Astrocyte (in vitro differentiated cells and primary cell): ENCODE results near the gene ONECUT3. TPM values are rescaled to one million over a fixed set of nuclear protein-coding genes. Genes with fewer than 3 reads are reported as not detected.

Source experiments
- DNase-seq: peaks from one replicate; pipeline ENCODE4 v3.0.0-alpha.2; 2010; ENCODE audit warnings: low read depth
- FAIRE-seq: peaks from 2 replicates; lab custom pipeline; 2011; peaks lifted over from hg19 to GRCh38; lab: Jason Lieb, UNC
- H2AFZ ChIP-seq: 2 replicates; pipeline ENCODE4 v1.6.0; 2012; ENCODE audit warnings: low read depth, low read length, inconsistent platforms
- H3K27ac ChIP-seq: 2 replicates; pipeline ENCODE4 v1.5.1; 2011; ENCODE audit warnings: low read depth, low read length, inconsistent platforms
- H3K27me3 ChIP-seq: 2 replicates; pipeline ENCODE4 v1.6.0; 2011; ENCODE audit warnings: low read length, inconsistent platforms; ENCODE audit not compliant: insufficient read depth
- H3K36me3 ChIP-seq: 2 replicates; pipeline ENCODE4 v1.5.1; 2011; ENCODE audit warnings: low read length, inconsistent platforms; ENCODE audit not compliant: insufficient read depth
- H3K4me1 ChIP-seq: 2 replicates; pipeline ENCODE4 v1.5.1; 2011; ENCODE audit warnings: low read length, inconsistent platforms; ENCODE audit not compliant: insufficient read depth
- H3K4me2 ChIP-seq: 2 replicates; pipeline ENCODE4 v1.6.0; 2012; ENCODE audit warnings: low read length, inconsistent platforms
- H3K4me3 ChIP-seq: 2 replicates; pipeline ENCODE4 v1.5.1; 2011; ENCODE audit warnings: low read depth, mild to moderate bottlenecking, low read length, inconsistent platforms; ENCODE audit not compliant: insufficient read depth
- H3K79me2 ChIP-seq: 2 replicates; pipeline ENCODE4 v1.6.0; 2012; ENCODE audit warnings: mild to moderate bottlenecking, low read length, inconsistent platforms; ENCODE audit not compliant: insufficient read depth
- H3K9ac ChIP-seq: 2 replicates; pipeline ENCODE4 v1.6.0; 2012; ENCODE audit warnings: mild to moderate bottlenecking, low read length, inconsistent platforms
- H3K9me3 ChIP-seq: 2 replicates; pipeline ENCODE4 v1.5.1; 2012; ENCODE audit warnings: low read depth, mild to moderate bottlenecking, low read length, inconsistent platforms; ENCODE audit not compliant: insufficient read depth
- H4K20me1 ChIP-seq: 2 replicates; pipeline ENCODE4 v1.6.0; 2012; ENCODE audit warnings: low read length, inconsistent platforms; ENCODE audit not compliant: insufficient read depth
- H3K27ac Mint-ChIP-seq: one replicate; pipeline ENCODE4 v1.8.0; 2021; ENCODE audit warnings: mild to moderate bottlenecking, mixed read lengths; ENCODE audit not compliant: unreplicated experiment
- H3K27me3 Mint-ChIP-seq: one replicate; pipeline ENCODE4 v1.8.0; 2021; ENCODE audit warnings: low read depth, mixed read lengths; ENCODE audit not compliant: unreplicated experiment
- H3K36me3 Mint-ChIP-seq: one replicate; pipeline ENCODE4 v1.8.0; 2021; ENCODE audit warnings: low read depth, mixed read lengths; ENCODE audit not compliant: unreplicated experiment
- H3K4me1 Mint-ChIP-seq: one replicate; pipeline ENCODE4 v1.8.0; 2021; ENCODE audit warnings: low read depth, mixed read lengths; ENCODE audit not compliant: unreplicated experiment
- H3K4me3 Mint-ChIP-seq: one replicate; pipeline ENCODE4 v1.8.0; 2021; ENCODE audit warnings: mild to moderate bottlenecking, moderate library complexity, mixed read lengths; ENCODE audit not compliant: unreplicated experiment
- H3K9me3 Mint-ChIP-seq: one replicate; pipeline ENCODE4 v1.8.0; 2021; ENCODE audit warnings: mild to moderate bottlenecking, mixed read lengths; ENCODE audit not compliant: unreplicated experiment
- EZH2 ChIP-seq: IDR thresholded peaks from 2 replicates; pipeline ENCODE4 v1.6.1; 2012; ENCODE audit warnings: mild to moderate bottlenecking, low read length, inconsistent platforms; ENCODE audit not compliant: insufficient read depth
- total RNA-seq: library from RNA; stranded (reverse); gene quantifications from 2 replicates; pipeline ENCODE4 v1.2.1, GENCODE V29; 2021
- TF ChIP-seq, protein P1 (sequence below): IDR thresholded peaks from 2 replicates; pipeline ENCODE4 v1.5.1; 2011; ENCODE audit warnings: low read depth, mild to moderate bottlenecking, inconsistent platforms, low read length, moderate library complexity; ENCODE audit not compliant: insufficient read depth

Gene ONECUT3
- total RNA-seq, 1 donor from 2014 or later: not detected

DNA sequence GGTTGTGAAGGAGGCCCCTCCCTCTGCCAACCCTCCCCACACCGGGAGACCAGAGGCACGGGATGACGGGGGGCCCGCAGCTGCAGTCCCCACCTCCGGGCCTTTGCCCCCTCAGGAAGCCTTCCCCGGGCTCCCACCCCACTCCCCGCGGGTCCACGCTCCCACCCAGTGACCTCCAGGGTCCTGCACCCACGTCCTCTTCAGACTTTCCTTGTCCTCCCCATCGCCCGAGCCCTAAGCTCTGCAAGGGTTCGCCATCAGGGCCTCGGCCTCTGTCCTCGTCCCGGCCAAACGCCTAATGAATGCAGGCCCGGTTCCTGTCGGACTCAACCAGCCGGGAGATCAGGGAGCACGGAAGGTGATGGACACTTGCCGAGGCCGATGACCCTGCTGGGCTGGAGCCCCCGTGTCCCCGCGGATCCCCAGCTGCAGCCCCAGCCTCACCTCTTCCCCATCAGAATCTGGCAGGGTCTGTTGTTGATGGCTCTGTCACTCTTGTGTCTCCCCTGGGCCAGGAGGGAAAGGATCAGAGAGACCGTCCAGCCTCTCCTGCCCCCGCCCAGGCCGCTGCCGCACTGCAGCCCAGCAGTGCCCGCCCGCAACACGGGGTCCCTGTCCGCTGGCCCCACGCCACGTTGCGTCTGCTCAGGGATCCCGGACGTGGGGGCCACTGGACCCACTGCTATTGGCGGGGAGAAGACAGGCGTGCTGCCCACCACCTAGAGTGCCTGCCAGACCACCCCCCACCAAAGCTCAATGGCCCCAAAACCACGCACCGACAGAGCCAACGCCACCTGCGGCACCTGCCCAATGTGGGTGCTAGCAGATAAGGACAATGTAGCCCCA is 53.1 kb downstream of the ONECUT3 start:
- no peak overlapping the region for H3K27ac Mint-ChIP-seq
- Histone ChIP-seq H3K9ac (no peak overlapping the region), H3K27me3 (no peaks in the 10 kb centered on the region), H3K4me2 (no peak overlapping the region), H3K9me3 (no peaks in the 10 kb centered on the region), H3K4me1 (peaks cover 2% of the 10 kb centered on the region), H3K36me3 (no peaks in the 10 kb centered on the region), H4K20me1 (no peaks in the 10 kb centered on the region), H2AFZ (no peak overlapping the region), H3K79me2 (no peaks in the 10 kb centered on the region), H3K27ac (no peak overlapping the region), H3K4me3 (no peak overlapping the region)
- FAIRE-seq (no peak), DNase-seq (no peak)
- peaks cover 14% of the 10 kb centered on the region for H3K36me3 Mint-ChIP-seq
- peaks cover 12% of the 10 kb centered on the region for H3K27me3 Mint-ChIP-seq
- no peaks in the 10 kb centered on the region for H3K4me1 Mint-ChIP-seq
- H3K4me3 Mint-ChIP-seq: no peak overlapping the region
- H3K9me3 Mint-ChIP-seq: peaks cover 3% of the 10 kb centered on the region
- TF ChIP-seq, protein P1, sequence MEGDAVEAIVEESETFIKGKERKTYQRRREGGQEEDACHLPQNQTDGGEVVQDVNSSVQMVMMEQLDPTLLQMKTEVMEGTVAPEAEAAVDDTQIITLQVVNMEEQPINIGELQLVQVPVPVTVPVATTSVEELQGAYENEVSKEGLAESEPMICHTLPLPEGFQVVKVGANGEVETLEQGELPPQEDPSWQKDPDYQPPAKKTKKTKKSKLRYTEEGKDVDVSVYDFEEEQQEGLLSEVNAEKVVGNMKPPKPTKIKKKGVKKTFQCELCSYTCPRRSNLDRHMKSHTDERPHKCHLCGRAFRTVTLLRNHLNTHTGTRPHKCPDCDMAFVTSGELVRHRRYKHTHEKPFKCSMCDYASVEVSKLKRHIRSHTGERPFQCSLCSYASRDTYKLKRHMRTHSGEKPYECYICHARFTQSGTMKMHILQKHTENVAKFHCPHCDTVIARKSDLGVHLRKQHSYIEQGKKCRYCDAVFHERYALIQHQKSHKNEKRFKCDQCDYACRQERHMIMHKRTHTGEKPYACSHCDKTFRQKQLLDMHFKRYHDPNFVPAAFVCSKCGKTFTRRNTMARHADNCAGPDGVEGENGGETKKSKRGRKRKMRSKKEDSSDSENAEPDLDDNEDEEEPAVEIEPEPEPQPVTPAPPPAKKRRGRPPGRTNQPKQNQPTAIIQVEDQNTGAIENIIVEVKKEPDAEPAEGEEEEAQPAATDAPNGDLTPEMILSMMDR: no peak
- no peak for TF ChIP-seq EZH2

DNA sequence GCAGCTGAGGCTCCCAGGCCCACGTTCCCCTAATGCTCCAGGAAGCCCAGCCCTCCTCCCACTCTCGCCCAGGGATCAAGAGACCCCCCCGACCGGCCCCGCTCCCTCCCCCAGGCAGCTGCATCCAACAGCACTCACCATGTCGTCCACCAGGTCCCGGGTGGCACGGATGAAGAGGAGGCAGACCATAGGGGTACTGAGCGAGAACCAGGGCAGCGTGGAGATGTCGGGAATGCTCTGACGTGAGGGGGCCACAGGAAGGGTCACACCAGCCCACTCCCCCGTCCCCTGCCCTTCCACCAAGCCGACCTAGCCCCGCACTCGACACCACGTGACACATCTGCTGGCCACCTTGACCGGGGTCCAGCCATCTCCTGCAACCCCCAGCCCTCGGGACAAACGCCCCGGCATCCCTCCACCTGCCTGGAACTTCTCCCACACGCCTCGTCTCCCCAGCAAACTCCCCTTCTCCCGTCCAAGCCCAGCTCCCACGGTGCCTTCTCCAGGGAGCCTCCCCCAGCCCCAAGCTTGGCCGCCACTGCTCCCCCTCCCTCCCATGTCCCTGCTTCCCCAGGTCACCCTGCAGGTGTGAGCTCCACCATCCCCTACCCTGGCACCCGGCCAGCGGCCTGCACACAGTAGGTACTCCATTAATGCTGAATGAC is 53.9 kb downstream of the ONECUT3 start:
- H3K4me1 Mint-ChIP-seq: no peaks in the 10 kb centered on the region
- FAIRE-seq: no peak
- TF ChIP-seq, protein P1: no peak
- TF ChIP-seq EZH2: no peak

More for the DNA sequence above, 53.9 kb downstream of the ONECUT3 start:
- Histone ChIP-seq H3K36me3 (no peaks in the 10 kb centered on the region), H3K4me1 (peaks cover 6% of the 10 kb centered on the region), H3K27ac (no peak overlapping the region), H3K4me2 (no peak overlapping the region), H3K4me3 (no peak overlapping the region), H3K9ac (no peak overlapping the region), H3K79me2 (no peaks in the 10 kb centered on the region), H4K20me1 (no peaks in the 10 kb centered on the region), H3K9me3 (no peaks in the 10 kb centered on the region), H2AFZ (no peak overlapping the region), H3K27me3 (no peaks in the 10 kb centered on the region)
- DNase-seq: no peak
- H3K4me3 Mint-ChIP-seq: no peak overlapping the region
- peaks cover 12% of the 10 kb centered on the region for H3K27me3 Mint-ChIP-seq
- peaks cover 3% of the 10 kb centered on the region for H3K9me3 Mint-ChIP-seq
- H3K27ac Mint-ChIP-seq: no peak overlapping the region
- H3K36me3 Mint-ChIP-seq: peaks cover 14% of the 10 kb centered on the region
